ENCODE results near the gene SP100. TPM values are rescaled to one million over a fixed set of nuclear protein-coding genes. Genes with fewer than 3 reads are reported as not detected.
A peak's percentile ranks its signal among the peaks of the same experiment; 100 is the strongest.

Gene SP100
- total RNA-seq, 1 donor from 2014 or later, result 433 TPM

DNA sequence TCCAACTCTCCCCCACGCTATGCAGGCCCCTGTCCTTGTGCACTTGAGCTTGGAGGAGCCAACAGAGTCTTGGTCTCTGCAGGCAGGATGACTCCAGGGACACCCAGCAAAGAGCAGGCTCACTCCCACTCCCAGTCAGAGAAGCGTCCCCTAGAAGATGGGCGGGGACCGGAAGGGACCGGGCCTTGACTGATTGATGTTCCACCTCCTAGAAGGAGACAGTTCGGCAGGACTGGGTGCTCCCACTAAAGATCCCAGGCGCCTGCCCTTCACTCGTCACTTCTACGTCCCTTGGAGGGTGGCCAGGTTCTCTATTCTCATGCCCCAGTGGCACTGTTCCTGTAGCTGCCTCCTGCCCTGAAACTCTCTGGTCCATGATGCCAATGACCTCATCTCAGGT is 3.2 kb upstream of the SP100 start:
- ATAC-seq (ENCODE audit: low read depth), result no peak

DNA sequence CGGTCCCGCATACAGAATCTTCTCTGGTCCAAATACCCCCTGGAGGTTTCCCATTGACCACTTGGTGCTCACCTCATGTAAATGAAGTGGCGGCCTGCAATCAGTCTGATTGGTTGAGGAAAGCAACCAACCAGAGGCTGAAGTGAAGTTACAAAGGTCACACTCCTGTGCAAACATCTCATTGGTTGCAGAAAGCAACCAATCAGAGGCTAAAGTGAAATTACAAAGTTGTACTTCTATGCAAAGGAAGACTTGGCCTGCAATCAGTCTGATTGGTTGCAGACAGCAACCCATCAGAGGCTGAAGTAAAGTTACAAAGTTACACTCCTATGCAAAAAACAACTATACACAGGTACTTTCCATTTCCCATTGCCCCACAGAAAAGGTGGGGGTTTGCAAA is 2.5 kb upstream of the SP100 start:
- ATAC-seq (ENCODE audit: low read depth), result no peak
- H3K36me3 Mint-ChIP-seq (ENCODE audit: low read depth), result peaks cover 22% of the 10 kb centered on the region
- no peak for TF ChIP-seq CTCF (IDR thresholded peaks at IDR 0.05)
- H3K4me1 Mint-ChIP-seq, result peaks cover 79% of the 10 kb centered on the region
- DNase-seq, result no peak
- POLR2A ChIA-PET, result interaction anchor here (0.6 to 8.3 kb wide), 3 partner anchors 34 to 202 kb away, joined by 3 to 47 read pairs (median 3); no protein-coding TSS in a partner anchor
- H3K27ac Mint-ChIP-seq, result peak overlapping the region; percentile 99
- no peaks in the 10 kb centered on the region for H3K27me3 Mint-ChIP-seq
- H3K4me3 Mint-ChIP-seq, result peak overlapping the region; percentile 99
- intact Hi-C loops (cut with micrococcal nuclease), result loop anchor here (5.0 kb wide), 1 partner anchor 299 kb away; the partner anchor contains the start of gene CAB39
- no peaks in the 10 kb centered on the region for H3K9me3 Mint-ChIP-seq
- CTCF ChIA-PET, result no interaction called here

More for the DNA sequence above, 3.2 kb upstream of the SP100 start:
- CTCF ChIA-PET, result interaction anchor here (1.5 kb wide), 1 partner anchor 197 kb away, joined by 3 read pairs; no protein-coding TSS in a partner anchor
- H3K36me3 Mint-ChIP-seq (ENCODE audit: low read depth), result peaks cover 17% of the 10 kb centered on the region
- no peak for TF ChIP-seq CTCF (IDR thresholded peaks at IDR 0.05)
- no peaks in the 10 kb centered on the region for H3K9me3 Mint-ChIP-seq
- DNase-seq, result no peak
- intact Hi-C loops (cut with micrococcal nuclease), result loop anchor here (5.0 kb wide), 1 partner anchor 299 kb away; the partner anchor contains the start of gene CAB39
- peak overlapping the region; percentile 99 for H3K27ac Mint-ChIP-seq
- no peaks in the 10 kb centered on the region for H3K27me3 Mint-ChIP-seq
- POLR2A ChIA-PET, result interaction anchor here (0.6 to 1.9 kb wide), 3 partner anchors 85 to 209 kb away, joined by 3 to 10 read pairs (median 8); partner anchors contain the start of gene SP140L
- H3K4me1 Mint-ChIP-seq, result peaks cover 75% of the 10 kb centered on the region
- H3K4me3 Mint-ChIP-seq, result peak overlapping the region; percentile 99

- H3K4me1 Mint-ChIP-seq, result peaks cover 80% of the 10 kb centered on the region
- CTCF ChIA-PET, result interaction anchor here (0.7 kb wide), 1 partner anchor 16 kb away, joined by 3 read pairs; no protein-coding TSS in a partner anchor
Measured at GRCh38 chr2:230414302-230414701, 1.7 kb upstream of the SP100 start.

GRCh38 chr2:230417436-230417835 is 1.4 kb downstream of the SP100 start:
- DNase-seq (no peak), ATAC-seq (ENCODE audit: low read depth) (no peak)
- peaks cover 82% of the 10 kb centered on the region for H3K4me1 Mint-ChIP-seq
- H3K27me3 Mint-ChIP-seq, result no peaks in the 10 kb centered on the region
- POLR2A ChIA-PET, result interaction anchor here (0.7 to 8.3 kb wide), 15 partner anchors 9 to 215 kb away, joined by 3 to 47 read pairs (median 5); partner anchors contain the start of gene SP140L
- CTCF ChIA-PET, result no interaction called here
- no peaks in the 10 kb centered on the region for H3K9me3 Mint-ChIP-seq
- H3K36me3 Mint-ChIP-seq (ENCODE audit: low read depth), result peaks cover 50% of the 10 kb centered on the region
- H3K4me3 Mint-ChIP-seq, result peak overlapping the region; percentile 90
- H3K27ac Mint-ChIP-seq, result peak overlapping the region; percentile 84
- no peak for TF ChIP-seq CTCF (IDR thresholded peaks at IDR 0.05)
- intact Hi-C loops (cut with micrococcal nuclease), result loop anchor here (2.0 to 5.0 kb wide), 3 partner anchors 150 to 350 kb away; partner anchors contain the start of gene SLC16A14

More at GRCh38 chr2:230414302-230414701, 1.7 kb upstream of the SP100 start:
- H3K9me3 Mint-ChIP-seq, result no peaks in the 10 kb centered on the region
- intact Hi-C loops (cut with micrococcal nuclease), result loop anchor here (5.0 kb wide), 1 partner anchor 298 kb away; the partner anchor contains the start of gene CAB39
- ATAC-seq (ENCODE audit: low read depth) (no peak), DNase-seq (no peak)
- H3K4me3 Mint-ChIP-seq, result peak overlapping the region; percentile 99
- peak overlapping the region; percentile 99 for H3K27ac Mint-ChIP-seq
- POLR2A ChIA-PET, result interaction anchor here (0.9 to 8.3 kb wide), 5 partner anchors 17 to 201 kb away, joined by 3 to 47 read pairs (median 8); no protein-coding TSS in a partner anchor
- no peaks in the 10 kb centered on the region for H3K27me3 Mint-ChIP-seq
- TF ChIP-seq CTCF (IDR thresholded peaks at IDR 0.05), result no peak
- peaks cover 30% of the 10 kb centered on the region for H3K36me3 Mint-ChIP-seq (ENCODE audit: low read depth)

- CTCF ChIA-PET, result interaction anchor here (0.8 kb wide), 2 partner anchors 184 to 216 kb away, joined by 3 read pairs; no protein-coding TSS in a partner anchor
- H3K4me3 Mint-ChIP-seq, result peak overlapping the region; percentile 90
- ATAC-seq (ENCODE audit: low read depth) (no peak), DNase-seq (no peak)
- H3K4me1 Mint-ChIP-seq, result peaks cover 82% of the 10 kb centered on the region
- H3K36me3 Mint-ChIP-seq (ENCODE audit: low read depth), result peaks cover 57% of the 10 kb centered on the region
- H3K9me3 Mint-ChIP-seq, result no peaks in the 10 kb centered on the region
- H3K27ac Mint-ChIP-seq, result peak overlapping the region; percentile 84
- intact Hi-C loops (cut with micrococcal nuclease), result loop anchor here (5.0 kb wide), 2 partner anchors 151 to 351 kb away; partner anchors contain the start of gene SLC16A14
- H3K27me3 Mint-ChIP-seq, result no peaks in the 10 kb centered on the region
- TF ChIP-seq CTCF (IDR thresholded peaks at IDR 0.05), result no peak
- POLR2A ChIA-PET, result interaction anchor here (0.6 to 8.3 kb wide), 11 partner anchors 9 to 253 kb away, joined by 3 to 47 read pairs (median 4); no protein-coding TSS in a partner anchor
Measured at GRCh38 chr2:230418341-230419016, 2.5 kb downstream of the SP100 start.

Data from activated B cell treated with CpG ODN at 0.5 μM for 24 hours (primary cell).